GM20000 (cell line): Measurements from ENCODE around the gene KSR1.
"Not testable (repeated sequence)": the region's sequence is repeated elsewhere in the genome, so short reads cannot be mapped to it uniquely, and the experiment has no call there.

Source experiments
- DNase-seq: peaks from one replicate; pipeline ENCODE4 v3.0.0; 2012; ENCODE audit warnings: low spot score
- TF ChIP-seq, protein P1 (sequence below): IDR thresholded peaks from 2 replicates; pipeline ENCODE4 v1.5.1; 2012; ENCODE audit warnings: mild to moderate bottlenecking, control low read depth; ENCODE audit errors: extremely low read depth, missing control alignments

Gene KSR1

DNA sequence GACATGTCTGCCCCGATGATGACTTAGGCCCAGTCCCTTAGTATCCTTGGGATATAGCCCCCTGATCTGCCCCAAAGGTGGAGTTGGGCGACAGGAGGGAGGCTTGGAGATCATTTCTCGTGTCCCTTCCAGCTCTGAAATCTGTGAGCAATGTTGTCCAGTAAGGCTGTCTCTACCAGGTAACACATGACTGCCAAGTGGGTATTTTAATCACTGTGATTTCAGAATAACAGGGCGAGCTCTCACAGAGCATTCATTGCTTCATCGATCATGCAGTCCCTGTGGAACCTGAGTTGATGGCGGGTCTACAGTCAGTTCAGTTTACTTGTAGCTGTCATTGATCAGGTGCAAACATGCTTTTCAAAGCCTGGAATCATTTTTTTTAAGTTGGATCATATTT lies 39.2 kb downstream of the KSR1 start:
- TF ChIP-seq, protein P1, sequence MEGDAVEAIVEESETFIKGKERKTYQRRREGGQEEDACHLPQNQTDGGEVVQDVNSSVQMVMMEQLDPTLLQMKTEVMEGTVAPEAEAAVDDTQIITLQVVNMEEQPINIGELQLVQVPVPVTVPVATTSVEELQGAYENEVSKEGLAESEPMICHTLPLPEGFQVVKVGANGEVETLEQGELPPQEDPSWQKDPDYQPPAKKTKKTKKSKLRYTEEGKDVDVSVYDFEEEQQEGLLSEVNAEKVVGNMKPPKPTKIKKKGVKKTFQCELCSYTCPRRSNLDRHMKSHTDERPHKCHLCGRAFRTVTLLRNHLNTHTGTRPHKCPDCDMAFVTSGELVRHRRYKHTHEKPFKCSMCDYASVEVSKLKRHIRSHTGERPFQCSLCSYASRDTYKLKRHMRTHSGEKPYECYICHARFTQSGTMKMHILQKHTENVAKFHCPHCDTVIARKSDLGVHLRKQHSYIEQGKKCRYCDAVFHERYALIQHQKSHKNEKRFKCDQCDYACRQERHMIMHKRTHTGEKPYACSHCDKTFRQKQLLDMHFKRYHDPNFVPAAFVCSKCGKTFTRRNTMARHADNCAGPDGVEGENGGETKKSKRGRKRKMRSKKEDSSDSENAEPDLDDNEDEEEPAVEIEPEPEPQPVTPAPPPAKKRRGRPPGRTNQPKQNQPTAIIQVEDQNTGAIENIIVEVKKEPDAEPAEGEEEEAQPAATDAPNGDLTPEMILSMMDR = no peak
- no peak for DNase-seq

DNA sequence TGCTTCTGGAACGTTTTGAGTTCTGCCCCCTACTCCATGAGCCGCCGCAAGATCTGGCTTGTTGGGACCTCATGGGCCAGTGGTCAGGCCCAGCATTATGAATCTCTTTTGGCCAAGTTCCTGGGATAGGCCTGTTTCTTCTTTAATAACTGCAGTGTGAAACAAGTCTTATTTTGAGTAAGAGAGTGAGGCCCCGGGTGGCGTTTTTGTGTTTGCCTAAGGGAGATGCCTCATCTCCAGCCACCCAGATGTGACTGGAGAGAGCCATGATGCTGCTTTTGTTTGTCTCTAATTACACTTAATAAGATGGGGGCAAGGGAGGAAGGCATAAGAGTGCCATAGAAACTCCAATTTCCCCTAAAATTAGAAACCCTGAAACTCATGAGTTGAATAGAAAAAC lies 39.8 kb downstream of the KSR1 start:
- TF ChIP-seq, protein P1 = no peak
- DNase-seq = peak; percentile 39

DNA sequence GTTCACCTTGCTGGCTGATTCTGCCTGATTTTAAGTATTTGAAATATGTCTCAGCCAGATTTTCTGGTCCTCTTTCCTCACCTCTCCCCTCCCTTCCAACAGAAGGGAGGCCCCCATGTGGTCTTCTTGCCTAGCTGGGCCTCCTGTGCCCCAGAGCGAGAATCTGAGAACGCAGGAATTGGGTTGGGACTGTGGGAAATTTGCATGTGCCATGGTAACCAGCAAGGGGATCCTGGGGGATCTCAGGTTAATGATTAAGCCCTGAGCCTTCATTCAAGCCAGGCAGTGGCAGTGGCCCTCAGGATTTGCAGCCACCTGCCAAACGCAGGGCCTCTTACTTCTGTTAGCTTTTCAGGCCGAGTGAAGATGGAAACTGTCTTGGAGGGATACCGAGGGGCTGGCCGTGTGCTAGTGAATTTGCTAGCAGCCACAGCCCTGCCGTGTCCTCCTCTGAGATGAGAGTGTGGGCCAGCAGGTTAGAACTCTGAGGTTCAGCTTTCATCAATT lies 40.2 kb downstream of the KSR1 start:
- TF ChIP-seq, protein P1 = no peak

DNA sequence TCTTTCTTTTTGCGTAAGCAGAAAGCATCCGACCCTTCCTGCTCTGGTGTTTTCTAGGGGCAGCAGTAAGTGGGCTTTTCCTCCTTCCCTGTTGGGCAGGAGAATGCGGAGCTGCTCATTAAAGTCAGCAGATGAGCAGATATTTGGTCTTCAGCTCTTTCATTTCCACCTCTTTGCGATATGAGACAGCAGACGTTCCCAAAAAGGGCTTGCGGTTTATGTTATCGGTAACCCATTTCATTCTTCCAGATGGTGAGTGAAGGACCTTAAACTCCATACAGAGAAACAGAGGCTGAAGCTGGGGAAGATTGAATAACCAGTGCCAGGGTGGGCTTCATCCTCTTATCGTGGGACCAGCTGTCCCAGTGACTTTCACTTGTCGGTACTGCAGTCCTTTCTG lies 40.7 kb downstream of the KSR1 start:
- TF ChIP-seq, protein P1 = no peak
- no peak for DNase-seq

More for the DNA sequence above, 40.2 kb downstream of the KSR1 start:
- DNase-seq = peak; percentile 28

DNA sequence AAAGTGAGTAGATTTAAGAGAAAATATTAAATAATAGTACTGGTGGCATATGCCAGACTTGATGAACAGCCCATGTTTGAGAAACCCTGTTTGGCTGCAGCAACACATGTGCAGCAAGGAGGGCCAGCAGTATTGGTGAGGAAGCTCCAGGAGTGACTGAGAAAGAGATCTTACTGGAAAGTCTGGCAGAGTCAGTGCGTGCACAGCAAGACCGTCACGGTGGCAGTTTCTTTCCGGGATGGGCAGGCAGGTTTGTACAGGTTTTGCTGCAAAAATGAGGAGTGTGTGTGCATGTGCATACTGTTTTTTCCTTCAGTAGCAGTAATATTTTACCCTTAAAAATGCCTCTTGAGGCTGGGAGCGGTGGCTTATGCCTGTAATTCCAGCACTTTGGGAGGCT lies 41.4 kb downstream of the KSR1 start:
- TF ChIP-seq, protein P1 = no peak
- no peak for DNase-seq

DNA sequence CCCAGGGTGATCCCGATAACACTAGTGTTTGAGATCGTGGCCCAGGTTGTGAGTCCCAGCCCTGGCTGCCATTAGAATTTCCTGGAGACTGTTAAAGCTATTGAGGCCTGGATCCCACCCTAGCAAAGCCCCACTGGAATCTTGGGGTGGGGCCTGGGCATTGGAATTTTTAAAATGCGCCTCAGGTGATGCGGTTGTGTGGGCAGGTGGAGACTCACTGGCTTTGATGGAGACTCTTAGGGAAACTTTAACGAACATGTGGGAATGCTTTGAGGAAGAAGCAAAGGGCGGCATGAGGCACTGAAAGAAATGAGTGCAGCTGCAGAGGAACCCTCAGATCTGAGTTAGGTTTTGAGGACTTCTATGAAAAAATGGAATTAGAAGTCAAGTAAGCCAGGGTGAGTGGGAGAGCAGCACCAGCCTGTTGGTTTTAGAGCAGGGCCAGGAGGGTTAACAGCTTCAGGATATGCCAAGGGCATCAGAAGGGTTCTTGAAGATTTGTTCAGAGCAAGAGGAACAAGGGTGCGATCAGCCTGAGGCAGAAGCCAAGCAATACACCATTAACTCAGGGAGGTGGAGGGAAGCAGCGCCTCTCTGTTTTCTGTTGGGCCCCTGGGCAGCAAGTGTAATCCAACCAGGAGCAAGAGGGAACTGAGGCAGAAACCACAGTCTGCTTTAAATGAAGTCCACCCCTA lies 42.5 kb downstream of the KSR1 start:
- no peak for DNase-seq
- TF ChIP-seq, protein P1 = no peak

DNA sequence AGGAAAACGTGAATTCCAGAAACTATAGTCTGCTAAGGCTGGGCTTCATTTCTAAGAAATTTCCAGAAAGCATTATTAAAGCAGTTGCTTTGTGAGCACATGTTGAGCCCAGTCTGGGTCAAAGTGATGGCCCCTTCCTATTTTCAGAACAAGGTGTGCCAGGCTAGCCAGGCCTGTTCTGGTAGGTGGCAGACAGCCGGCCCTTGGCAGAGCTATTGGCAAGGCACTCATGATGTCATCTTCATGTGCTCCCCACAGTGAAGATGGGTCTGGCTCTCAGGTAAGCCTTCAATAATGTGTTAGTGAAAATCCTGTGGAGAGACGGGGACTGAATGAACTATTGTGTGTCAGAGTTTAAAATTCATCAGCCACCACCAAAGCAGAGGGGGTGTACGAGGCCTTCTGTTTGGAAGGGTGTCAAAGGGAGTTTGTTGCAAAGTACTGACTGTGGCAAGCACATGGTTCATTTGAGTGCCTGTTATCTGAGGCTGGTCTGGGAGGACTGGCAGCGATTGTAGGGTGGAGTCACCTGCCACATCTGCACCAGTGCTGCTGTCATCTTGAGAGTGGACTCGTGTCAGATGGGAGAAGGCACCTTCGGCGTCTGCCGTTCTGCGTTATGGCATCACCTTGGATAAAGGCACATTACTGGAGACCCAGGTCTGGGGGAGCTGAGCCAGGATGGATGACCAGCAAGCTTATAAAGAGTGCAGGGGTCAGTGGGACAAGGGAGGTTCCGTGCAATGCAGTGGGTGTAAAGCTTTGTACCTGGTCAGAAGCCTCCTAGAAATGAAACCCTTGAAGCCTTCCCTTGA lies 43.4 kb downstream of the KSR1 start:
- TF ChIP-seq, protein P1 = no peak
- no peak for DNase-seq

DNA sequence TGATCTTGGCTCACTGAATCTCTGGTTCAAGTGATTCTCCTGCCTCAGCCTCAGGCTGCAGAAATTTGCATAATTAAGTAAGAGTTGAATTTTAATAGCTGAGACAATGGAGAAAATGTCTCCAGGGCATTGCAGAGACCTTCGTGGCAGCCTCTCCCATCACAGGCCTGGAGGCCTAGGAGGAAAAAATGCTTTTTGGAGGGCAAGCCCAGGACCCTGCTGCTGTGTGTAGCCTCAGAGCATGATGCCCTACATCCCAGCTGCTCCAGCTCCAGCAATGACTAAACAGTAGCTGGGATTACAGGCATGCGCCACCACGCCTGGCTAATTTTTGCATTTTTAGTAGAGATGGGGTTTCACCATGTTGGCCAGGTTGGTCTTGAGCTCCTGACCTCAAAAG lies 45.1 kb downstream of the KSR1 start:
- DNase-seq = not testable (repeated sequence)
